Adrenal gland (tissue), 12 donors: ENCODE results near the gene RALGAPA2. TPM values are rescaled to one million over a fixed set of nuclear protein-coding genes. Genes with fewer than 3 reads are reported as not detected.

Experiments used
- DNase-seq, 7 donors: peaks; one replicate each; pipeline ENCODE4 v3.0.0-alpha.2; 2019 to 2020
- H3K27ac ChIP-seq, 5 donors: fragments of 200-600 bp; sonication (generic) in 4 of 5; 1 replicate in 3 of 5; 2 replicates in 2 of 5; pipeline versions ENCODE4 v1.5.1 to v1.8.0; 2016 to 2020; ENCODE audit warnings: mild to moderate bottlenecking in 1 of 5
- H3K27me3 ChIP-seq: fragments of 200-600 bp; 2 replicates; pipeline ENCODE4 v1.8.0; 2021
- H3K36me3 ChIP-seq, 2 donors: fragments of 200-600 bp; replicated peaks in 1 of 2; 1 replicate in 1 of 2; 2 replicates in 1 of 2; pipeline versions ENCODE4 v1.5.1 to v1.8.0; 2018 to 2022
- H3K4me1 ChIP-seq, 2 donors: fragments of 200-600 bp; replicated peaks in 1 of 2; 1 replicate in 1 of 2; 2 replicates in 1 of 2; pipeline versions ENCODE4 v1.5.1 to v1.8.0; 2018 to 2021
- H3K4me3 ChIP-seq, 4 donors: fragments of 200-600 bp; sonication (generic) in 3 of 4; one replicate each; pipeline ENCODE4 v1.5.1; 2016 to 2018
- H3K9me3 ChIP-seq, 3 donors: fragments of 200-600 bp; sonication (generic) in 1 of 3; replicated peaks in 1 of 3; 1 replicate in 2 of 3; 2 replicates in 1 of 3; pipeline versions ENCODE4 v1.5.1 to v1.8.0; 2016 to 2021
- CTCF ChIP-seq, 6 experiments: fragments of 450-650 bp in 4 of 6; fragments of 200-600 bp in 2 of 6; sonication (generic) in 1 of 6; IDR thresholded peaks; 1 replicate in 5 of 6; 2 replicates in 1 of 6; pipeline versions ENCODE4 v1.5.1 to v1.8.0; 2016 to 2021; ENCODE audit warnings: antibody characterized with exemption in 6 of 6, mild to moderate bottlenecking in 2 of 6, moderate library complexity in 1 of 6
- POLR2A ChIP-seq, 2 donors: fragments of 450-650 bp; IDR thresholded peaks; one replicate each; pipeline ENCODE4 v1.6.1; 2017; ENCODE audit warnings: antibody characterized with exemption in 2 of 2, mild to moderate bottlenecking in 2 of 2, moderate library complexity in 1 of 2
- WGBS, 4 donors: extraction: QIAGEN DNeasy Blood & Tissue Kit in 2 of 4; methylation state at CpG; one replicate each; pipeline versions ENCODE4 v1.1.5 to v1.1.7; 2013 to 2017; 5-methylcytosine and 5-hydroxymethylcytosine counted together
- intact Hi-C, 2 donors: fragments of 100-400 bp; cut with DNase I; formaldehyde crosslinking; loops; one replicate each; pipeline versions ENCODE4 v1.14.1 to v1.15.0; 2022 to 2023
- polyA plus RNA-seq, 3 donors: library from polyadenylated mRNA; stranded (reverse); fragments of 200-250 nt in 2 of 3; fragments of 350-450 nt in 1 of 3; fragmentation: Illumina TruSeq in 1 of 3; extraction: RNeasy Lipid Tissue Mini Kit (QIAGEN cat#74804) in 1 of 3; gene quantifications; one replicate each; pipeline ENCODE4 v1.2.3, GENCODE V29; 2013 to 2014
- total RNA-seq, 9 donors: library from RNA; depleted of rRNA in 4 of 9; stranded (reverse); fragments of >200 nt in 4 of 9; fragments of 120-200 nt in 1 of 9; fragmentation: NEBNext Ultra II Directional in 1 of 9; extraction: Animal tissue kit (Norgen Biotek cat#: 25700) in 1 of 9; gene quantifications; one replicate each; pipeline versions ENCODE4 v1.1.0 to v1.2.4, GENCODE V29; 2013 to 2023
- donor health status: healthy with polysubstance abuse.
- donor health status: Bipolar disorder and iron deficiency.
- donor health status: DM: yes; HTN: yes; CAD: no.
- donor health status: DM: no; HTN: no; CAD: no.
- donor health status: DM: no; HTN: no; CAD: no.
- donor health status: DM: yes; HTN: yes; CAD: no.

Gene RALGAPA2
- total and polyA plus RNA-seq, 12 donors: 3.7 to 39.6 (median 20.7) TPM

DNA sequence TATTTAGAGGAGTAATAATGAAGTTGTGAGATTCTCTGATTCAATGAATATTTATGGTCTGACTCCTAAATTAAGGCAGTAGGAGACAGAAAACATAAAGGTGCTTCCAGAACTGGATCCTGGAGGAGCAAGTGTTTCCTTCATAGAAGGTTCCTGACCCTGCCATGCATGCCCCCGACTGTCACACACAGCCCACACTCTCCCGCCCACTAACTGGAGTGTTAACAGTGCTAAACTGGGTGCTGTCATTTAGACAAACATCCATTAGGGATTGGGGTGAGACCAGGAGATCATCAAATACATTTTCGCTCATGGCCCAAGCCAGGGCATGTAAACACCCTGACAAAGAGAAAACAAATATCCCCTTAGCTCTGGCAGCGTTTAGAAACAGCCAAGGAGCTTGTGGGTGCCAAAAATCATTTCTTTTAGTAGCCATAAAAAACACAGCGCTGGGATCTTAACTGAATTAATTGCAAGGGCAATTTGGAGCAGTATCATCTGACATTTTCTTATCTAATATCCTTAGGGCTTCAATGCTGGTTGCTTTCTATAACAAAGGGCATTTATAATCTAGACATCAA lies 297.7 kb downstream of the RALGAPA2 start:
- TF ChIP-seq CTCF (IDR thresholded peaks at IDR 0.05): no peak
- TF ChIP-seq POLR2A (IDR thresholded peaks at IDR 0.05): no peak
- no peaks in the 10 kb centered on the region for H3K36me3 ChIP-seq
- peak in 1 of 7 donors; percentile 7 for DNase-seq
- intact Hi-C loops: no loop called here
- no peaks in the 10 kb centered on the region for H3K27me3 ChIP-seq
- H3K9me3 ChIP-seq: no peaks in the 10 kb centered on the region
- WGBS, 4 donors: 69 to 79% (median 74%) methylated on average over 5 of the region's 5 CpGs
- peaks cover 0 to 5% of the 10 kb centered on the region in 2 donors for H3K4me1 ChIP-seq
- H3K4me3 ChIP-seq: no peak overlapping the region
- H3K27ac ChIP-seq: no peak overlapping the region

GRCh38 chr20:20413810-20414281 lies 298.6 kb downstream of the RALGAPA2 start:
- no peak for DNase-seq
- no peaks in the 10 kb centered on the region for H3K36me3 ChIP-seq
- 93 to 95% (median 94%) methylated on average over 21 of the region's 21 CpGs for WGBS, 4 donors
- intact Hi-C loops: no loop called here
- no peak overlapping the region for H3K4me3 ChIP-seq
- no peaks in the 10 kb centered on the region for H3K9me3 ChIP-seq
- peaks cover 0 to 5% of the 10 kb centered on the region in 2 donors for H3K4me1 ChIP-seq
- no peak overlapping the region for H3K27ac ChIP-seq
- TF ChIP-seq CTCF (IDR thresholded peaks at IDR 0.05) (no peak), POLR2A (IDR thresholded peaks at IDR 0.05) (no peak)
- H3K27me3 ChIP-seq: no peaks in the 10 kb centered on the region

DNA sequence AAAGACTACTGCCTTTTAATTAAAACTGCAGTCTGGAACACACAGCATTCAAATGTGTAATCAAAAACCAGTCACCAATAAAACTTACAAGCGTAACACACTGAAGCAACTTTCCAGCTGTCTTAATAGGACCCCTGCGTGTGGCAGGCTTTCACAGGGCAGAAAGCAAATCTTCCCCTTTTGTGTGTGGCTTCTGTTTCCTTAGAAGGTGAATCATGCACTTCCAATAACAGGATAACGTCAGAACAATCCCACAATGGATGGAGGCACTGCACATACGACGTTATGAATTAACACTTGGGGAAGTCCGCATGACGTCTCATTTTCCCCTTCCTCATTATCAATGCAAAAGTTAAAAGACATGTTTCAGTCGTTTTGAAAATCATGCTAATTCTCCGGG lies 299.7 kb downstream of the RALGAPA2 start:
- no peaks in the 10 kb centered on the region for H3K36me3 ChIP-seq

DNA sequence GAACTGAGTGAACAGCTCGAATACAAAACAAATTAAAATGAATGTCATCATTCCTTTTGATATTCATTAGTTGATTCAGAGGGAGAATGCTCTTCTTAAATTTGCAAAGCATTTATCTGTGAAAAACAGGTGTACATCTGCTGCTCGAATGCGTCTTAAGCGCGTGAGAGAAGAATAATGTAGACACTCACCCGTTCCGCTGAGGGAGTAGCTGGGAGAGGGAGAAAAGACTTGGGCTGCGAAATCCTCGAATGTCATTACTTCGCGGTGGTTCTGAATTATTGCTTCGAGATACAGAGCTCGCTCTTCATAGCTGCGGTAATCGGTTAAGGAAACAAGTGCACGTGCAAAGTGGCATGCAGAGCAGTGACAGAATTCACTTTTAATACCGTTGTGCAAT lies 300.6 kb downstream of the RALGAPA2 start:
- Histone ChIP-seq H3K9me3 (no peaks in the 10 kb centered on the region), H3K27ac (no peak overlapping the region), H3K36me3 (no peaks in the 10 kb centered on the region), H3K4me3 (no peak overlapping the region), H3K4me1 (peaks cover 0 to 5% of the 10 kb centered on the region in 2 donors), H3K27me3 (no peaks in the 10 kb centered on the region)
- DNase-seq: no peak
- 90 to 95% (median 93%) methylated on average over 17 of the region's 17 CpGs for WGBS, 4 donors
- TF ChIP-seq POLR2A (IDR thresholded peaks at IDR 0.05): no peak
- intact Hi-C loops: no loop called here

More for the DNA sequence above, 299.7 kb downstream of the RALGAPA2 start:
- H3K27ac ChIP-seq: no peak overlapping the region
- WGBS, 4 donors: 79 to 85% (median 82%) methylated on average over 9 of the region's 9 CpGs
- DNase-seq: no peak
- H3K27me3 ChIP-seq: no peaks in the 10 kb centered on the region
- intact Hi-C loops: no loop called here
- TF ChIP-seq CTCF (IDR thresholded peaks at IDR 0.05) (no peak), POLR2A (IDR thresholded peaks at IDR 0.05) (no peak)
- H3K4me1 ChIP-seq: peaks cover 0 to 5% of the 10 kb centered on the region in 2 donors
- H3K9me3 ChIP-seq: no peaks in the 10 kb centered on the region
- no peak overlapping the region for H3K4me3 ChIP-seq

- 88 to 92% (median 89%) methylated on average over 12 of the region's 12 CpGs for WGBS, 4 donors
- H3K36me3 ChIP-seq: no peaks in the 10 kb centered on the region
Measured at GRCh38 chr20:20411402-20411801, 301.0 kb downstream of the RALGAPA2 start.

More at GRCh38 chr20:20411402-20411801, 301.0 kb downstream of the RALGAPA2 start:
- H3K4me3 ChIP-seq: no peak overlapping the region
- no peak overlapping the region for H3K27ac ChIP-seq
- H3K27me3 ChIP-seq: no peaks in the 10 kb centered on the region
- H3K9me3 ChIP-seq: no peaks in the 10 kb centered on the region
- no peak for TF ChIP-seq CTCF (IDR thresholded peaks at IDR 0.05)
- TF ChIP-seq POLR2A (IDR thresholded peaks at IDR 0.05): no peak
- intact Hi-C loops: no loop called here
- DNase-seq: no peak
- H3K4me1 ChIP-seq: peaks cover 0 to 5% of the 10 kb centered on the region in 2 donors
